K562 (cell line): ENCODE measurements around the gene RPLP2. TPM values are rescaled to one million over a fixed set of nuclear protein-coding genes. Genes with fewer than 3 reads are reported as not detected.
A peak's percentile ranks its signal among the peaks of the same experiment; 100 is the strongest.

Source experiments
- ATAC-seq: fragments of 200-7000 bp; cut with Tn5 transposase; 3 replicates; pipeline ENCODE4 v1.9.1; 2020; ENCODE audit warnings: moderate library complexity
- BruUV-seq: library from RNA; stranded (reverse); fragments of 400-500 nt; replicated peaks from 2 replicates; lab custom pipeline; 2021; lab: Mats Ljungman, UMichigan
- CTCF ChIA-PET: fragments of 300-600 bp; formaldehyde crosslinking; extraction: SDS; loops from one replicate; lab custom pipeline; 2021; ENCODE audit warnings: low intra/inter-chr PET ratio; lab: Yijun Ruan, JAX
- POLR2A ChIA-PET: fragments of 300-600, 350-650 bp; sonication (Branson Sonifier 250); formaldehyde crosslinking; extraction: SDS; loops from one replicate; lab custom pipeline; 2021; ENCODE audit warnings: antibody characterized with exemption, inconsistent platforms; lab: Yijun Ruan, JAX
- DNase-seq, 4 experiments: peaks; one replicate each; pipeline versions ENCODE4 v3.0.0 to v3.0.0-alpha.2; 2011 to 2018; ENCODE audit warnings: low spot score in 3 of 4, mixed read lengths in 3 of 4; ENCODE audit errors: extremely low read depth in 1 of 4
- FAIRE-seq: peaks from 2 replicates; lab custom pipeline; 2011; peaks lifted over from hg19 to GRCh38; lab: Jason Lieb, UNC
- H2AFZ ChIP-seq: 2 replicates; pipeline ENCODE4 v1.6.0; 2011; ENCODE audit warnings: low read depth, low read length, control low read depth, inconsistent platforms
- H3K27ac ChIP-seq: fragments of 200-600 bp; 3 replicates; pipeline ENCODE4 v1.8.0; 2011; ENCODE audit warnings: low read depth, mild to moderate bottlenecking, control low read depth, inconsistent platforms, low read length, moderate library complexity, mixed read lengths; ENCODE audit errors: extremely low read depth
- H3K27me3 ChIP-seq, 2 experiments: fragments of 300-600 bp in 1 of 2; 2 replicates in 1 of 2; 3 replicates in 1 of 2; pipeline versions ENCODE4 v1.6.0 to v1.8.0; 2011; ENCODE audit warnings: inconsistent platforms in 2 of 2, low read length in 2 of 2, mild to moderate bottlenecking in 1 of 2, mixed read lengths in 1 of 2, moderate library complexity in 1 of 2; ENCODE audit not compliant: control insufficient read depth in 2 of 2, insufficient read depth in 2 of 2
- H3K36me3 ChIP-seq: fragments of 300-600 bp; 3 replicates; pipeline ENCODE4 v1.8.0; 2011; ENCODE audit warnings: mild to moderate bottlenecking, low read length, inconsistent platforms; ENCODE audit not compliant: control insufficient read depth, insufficient read depth
- H3K4me1 ChIP-seq, 2 experiments: fragments of 200-600 bp in 1 of 2; replicated peaks in 1 of 2; 2 replicates in 1 of 2; 3 replicates in 1 of 2; pipeline versions ENCODE4 v1.5.1 to v1.8.0; 2011; ENCODE audit warnings: inconsistent platforms in 2 of 2, low read length in 2 of 2, mild to moderate bottlenecking in 1 of 2, mixed read lengths in 1 of 2, moderate library complexity in 1 of 2; ENCODE audit not compliant: control insufficient read depth in 2 of 2, insufficient read depth in 2 of 2
- H3K4me2 ChIP-seq: 2 replicates; pipeline ENCODE4 v1.6.1; 2011; ENCODE audit warnings: low read length, control low read depth, inconsistent platforms, mixed read lengths; ENCODE audit not compliant: insufficient read depth
- H3K4me3 ChIP-seq: fragments of 200-600 bp; sonication (generic), shearing (Covaris generic); 2 replicates; pipeline ENCODE4 v1.5.1; 2016; ENCODE audit warnings: control low read depth, inconsistent platforms
- H3K79me2 ChIP-seq: fragments of 200-600 bp; 3 replicates; pipeline ENCODE4 v1.8.0; 2011; ENCODE audit warnings: low read length, inconsistent platforms; ENCODE audit not compliant: control insufficient read depth, insufficient read depth
- H3K9ac ChIP-seq, 2 experiments: 2 replicates each; pipeline versions ENCODE4 v1.6.0 to v1.6.1; 2011; ENCODE audit warnings: low read depth in 2 of 2, low read length in 2 of 2, control low read depth in 1 of 2, inconsistent platforms in 1 of 2, mild to moderate bottlenecking in 1 of 2, mixed read lengths in 1 of 2; ENCODE audit not compliant: insufficient read depth in 1 of 2
- H3K9me1 ChIP-seq: one replicate; pipeline ENCODE4 v1.6.0; 2011; ENCODE audit warnings: inconsistent platforms, mild to moderate bottlenecking, low read length, moderate library complexity; ENCODE audit not compliant: control insufficient read depth, insufficient read depth
- H3K9me3 ChIP-seq: replicated peaks from 2 replicates; pipeline ENCODE4 v1.5.1; 2011; ENCODE audit warnings: low read depth, low read length, inconsistent platforms; ENCODE audit not compliant: control insufficient read depth, insufficient read depth
- H4K20me1 ChIP-seq: replicated peaks from 2 replicates; pipeline ENCODE4 v1.6.1; 2011; ENCODE audit warnings: low read length, inconsistent platforms, mixed read lengths; ENCODE audit not compliant: control insufficient read depth, insufficient read depth
- CBFA2T2 ChIP-seq: fragments of 450-650 bp; conservative IDR thresholded peaks from 2 replicates; pipeline ENCODE4 v1.6.1; 2017; ENCODE audit warnings: mild to moderate bottlenecking
- CXXC5 ChIP-seq: fragments of 250-450 bp; sonication (Bioruptor Pico); IDR thresholded peaks from 2 replicates; pipeline ENCODE4 v1.8.0; 2022; ENCODE audit warnings: inconsistent platforms, mild to moderate bottlenecking, moderate library complexity
- FOS ChIP-seq: IDR thresholded peaks from 3 replicates; pipeline ENCODE4 v1.6.1; 2011; ENCODE audit not compliant: insufficient read length; ENCODE audit errors: extremely low read depth
- HMGN3 ChIP-seq: IDR thresholded peaks from 2 replicates; pipeline ENCODE4 v1.6.1; 2011; ENCODE audit warnings: borderline replicate concordance, low read depth, mild to moderate bottlenecking, mixed read lengths, low read length; ENCODE audit not compliant: insufficient read length; ENCODE audit errors: extremely low read depth
- KLF1 ChIP-seq: fragments of 450-650 bp; IDR thresholded peaks from 2 replicates; pipeline ENCODE4 v1.6.1; 2016; ENCODE audit warnings: missing genetic modification characterization, missing compliant biosample characterization
- MAFG ChIP-seq: fragments of 450-650 bp; conservative IDR thresholded peaks from 2 replicates; pipeline ENCODE4 v1.6.1; 2016; ENCODE audit warnings: missing genetic modification characterization, missing compliant biosample characterization
- NFIC ChIP-seq: fragments of 450-650 bp; IDR thresholded peaks from 2 replicates; pipeline ENCODE4 v1.6.1; 2017; ENCODE audit warnings: mild to moderate bottlenecking, inconsistent platforms
- NONO ChIP-seq, 2 experiments: fragments of 200-400 bp in 1 of 2; fragments of 450-650 bp in 1 of 2; formaldehyde crosslinking in 1 of 2; IDR thresholded peaks; 2 replicates each; pipeline ENCODE4 v1.6.1; 2017; ENCODE audit warnings: low read depth in 2 of 2, mild to moderate bottlenecking in 2 of 2, moderate library complexity in 2 of 2, low read length in 1 of 2
- NRF1 ChIP-seq, 2 experiments: fragments of 450-650 bp; IDR thresholded peaks in 1 of 2; conservative IDR thresholded peaks in 1 of 2; 2 replicates each; pipeline ENCODE4 v1.6.1; 2014; ENCODE audit warnings: mild to moderate bottlenecking in 2 of 2
- POLR2G ChIP-seq: fragments of 200-400 bp; formaldehyde crosslinking; IDR thresholded peaks from 2 replicates; pipeline ENCODE4 v1.6.1; 2017; ENCODE audit warnings: low read depth, mild to moderate bottlenecking, antibody characterized with exemption, low read length, moderate library complexity
- PTBP1 ChIP-seq: fragments of 200-400 bp; formaldehyde crosslinking; IDR thresholded peaks from 2 replicates; pipeline ENCODE4 v1.6.1; 2017; ENCODE audit warnings: low read depth, low read length
- RBFOX2 ChIP-seq: fragments of 200-400 bp; formaldehyde crosslinking; IDR thresholded peaks from 2 replicates; pipeline ENCODE4 v1.6.1; 2017; ENCODE audit warnings: low read depth, mild to moderate bottlenecking, low read length, moderate library complexity
- RBM22 ChIP-seq: fragments of 200-400 bp; formaldehyde crosslinking; IDR thresholded peaks from 2 replicates; pipeline ENCODE4 v1.6.1; 2018; ENCODE audit warnings: low read length, low read depth; ENCODE audit not compliant: poor library complexity, severe bottlenecking
- SMAD2 ChIP-seq: fragments of 150-350 bp; IDR thresholded peaks from 2 replicates; pipeline ENCODE4 v1.6.1; 2014; ENCODE audit warnings: low read depth, mild to moderate bottlenecking, low read length
- ZBED1 ChIP-seq: IDR thresholded peaks from 2 replicates; pipeline ENCODE4 v1.6.1; 2014
- ZBTB7A ChIP-seq: IDR thresholded peaks from 2 replicates; pipeline ENCODE4 v1.6.1; 2011; ENCODE audit warnings: low read depth, mild to moderate bottlenecking, low read length, moderate library complexity, borderline replicate concordance; ENCODE audit not compliant: control insufficient read depth
- ZFX ChIP-seq: sonication (generic); formaldehyde crosslinking; IDR thresholded peaks from 2 replicates; pipeline ENCODE4 v1.8.0; 2022; ENCODE audit warnings: mild to moderate bottlenecking, missing genetic modification reagents, moderate library complexity
- ZNF507 ChIP-seq: conservative IDR thresholded peaks from 2 replicates; pipeline ENCODE4 v1.6.1; 2017; ENCODE audit warnings: missing genetic modification characterization, missing compliant biosample characterization
- WGBS: fragments of 100-300 bp; shearing (Covaris generic); methylation state at CpG from one replicate; pipeline ENCODE4 v1.1.6; 2016; ENCODE audit warnings: low coverage, mixed read lengths; ENCODE audit not compliant: insufficient coverage; ENCODE audit errors: missing lambda C conversion rate; 5-methylcytosine and 5-hydroxymethylcytosine counted together
- in situ Hi-C: fragments of 300-500 bp; cut with MboI; formaldehyde crosslinking; loops from 4 replicates; pipeline ENCODE4 v1.15.0; 2018; ENCODE audit warnings: inconsistent platforms, mixed read lengths
- intact Hi-C: fragments of 100-400 bp; cut with micrococcal nuclease; formaldehyde crosslinking; loops from 2 replicates; pipeline ENCODE4 v1.14.2; 2022
- polyA plus RNA-seq, 8 experiments: library from polyadenylated mRNA; depleted of rRNA in 4 of 8; stranded (reverse) in 5 of 8; unstranded in 3 of 8; fragments of >200 nt; fragmentation: Nextera tagmentation in 2 of 8; fragmentation: Illumina TruSeq in 1 of 8; extraction: Ambion mirVana in 2 of 8; extraction: Trizol in 1 of 8; gene quantifications; 2 replicates each; pipeline versions ENCODE4 v1.2.1 to v1.2.3, GENCODE V29; 2011 to 2014; ENCODE audit warnings: inconsistent platforms in 1 of 8, missing spikeins in 1 of 8
- total RNA-seq, 7 experiments: library from RNA; depleted of rRNA in 6 of 7; stranded (reverse); fragments of >200 nt in 6 of 7; fragmentation: Illumina TruSeq in 2 of 7; extraction: Trizol in 2 of 7; gene quantifications; 2 replicates each; pipeline versions ENCODE4 v1.2.1 to v1.2.3, GENCODE V29; 2011 to 2021; ENCODE audit warnings: low replicate concordance in 1 of 7
- TF ChIP-seq, protein P1 (sequence below), 2 experiments: fragments of 450-650 bp in 1 of 2; IDR thresholded peaks; 2 replicates each; pipeline ENCODE4 v1.6.1; 2011 to 2017; ENCODE audit warnings: low read depth in 2 of 2, antibody characterized with exemption in 1 of 2, borderline replicate concordance in 1 of 2, low read length in 1 of 2, mild to moderate bottlenecking in 1 of 2, mixed read lengths in 1 of 2; ENCODE audit not compliant: control insufficient read depth in 1 of 2

Gene RPLP2
- total and polyA plus RNA-seq, 9 of the 15 experiments (the other 6 are each of a cell fraction or from before 2014, with no cell fraction given), result 528 to 3,807 (median 1,633) TPM

DNA sequence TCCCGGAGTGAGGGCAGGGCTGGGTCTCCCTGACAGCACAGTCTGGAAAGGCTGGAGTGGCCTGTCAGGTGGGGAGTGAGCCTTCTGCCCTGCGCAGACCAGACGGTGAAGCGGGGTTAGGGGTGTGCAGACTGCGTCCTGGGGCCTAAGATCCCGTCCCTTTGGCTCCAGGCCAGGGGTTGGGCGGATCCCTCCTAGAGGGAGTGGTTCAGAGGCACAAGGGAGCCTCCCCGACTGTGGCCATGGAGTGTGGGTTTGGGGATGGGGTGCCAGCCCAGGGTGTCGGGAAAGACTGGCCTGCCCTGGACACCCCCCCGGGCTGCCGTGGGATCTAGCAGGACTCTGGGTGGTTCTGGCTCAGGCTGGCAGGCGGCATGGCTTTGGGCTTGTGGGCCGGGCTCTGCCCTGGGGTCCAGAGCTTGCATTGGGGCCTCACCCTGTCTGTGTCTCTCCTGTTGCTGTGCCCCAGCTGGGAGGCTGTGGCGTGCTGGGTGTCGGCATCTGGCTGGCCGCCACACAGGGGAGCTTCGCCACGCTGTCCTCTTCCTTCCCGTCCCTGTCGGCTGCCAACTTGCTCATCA lies 52.4 kb downstream of the RPLP2 start:
- Histone ChIP-seq H3K4me3 (no peak overlapping the region), H3K9me1 (peaks cover 5% of the 10 kb centered on the region), H3K9me3 (no peaks in the 10 kb centered on the region), H3K79me2 (no peaks in the 10 kb centered on the region), H2AFZ (no peak overlapping the region), H3K36me3 (peaks cover 5% of the 10 kb centered on the region; the same call in 1 of the 3 replicates), H3K4me1 (peaks cover 14 to 95% of the 10 kb centered on the region in 2 experiments), H3K4me2 (peak overlapping the region; percentile 27), H3K27ac (no peak overlapping the region), H4K20me1 (peaks cover 20% of the 10 kb centered on the region), H3K27me3 (no peaks in the 10 kb centered on the region), H3K9ac (peak overlapping the region in 1 of 2 experiments; percentile 33; a peak in 2 of 4 replicates)
- ATAC-seq (peak; percentile 87), DNase-seq (peak; percentile 84 to 88 (median 85)), FAIRE-seq (peak; percentile 90)
- ChIA-PET CTCF (no interaction called here), POLR2A (interaction anchor here (0.7 to 1.1 kb wide), 2 partner anchors 14 to 20 kb away, joined by 4 to 6 read pairs; partner anchors contain the start of genes POLR2L and TSPAN4)
- intact Hi-C loops, result no loop called here
- WGBS, result 28% methylated on average over 17 of the region's 20 CpGs
- no TSS peak for BruUV-seq
- in situ Hi-C loops, result no loop called here
- TF ChIP-seq ZBED1 (no peak), CXXC5 (CRISPR knock-in tag) (0 out of 2 replicates have a peak, but pooled peaks have one; percentile 38), MAFG (no peak), RBFOX2 (peak; percentile 32; the same call in 1 of the 2 replicates), POLR2G (peak; percentile 76), PTBP1 (0 out of 2 replicates have a peak, but pooled peaks have one; percentile 9), RBM22 (peak; percentile 68), ZNF507 (tag) (no peak), KLF1 (tag) (peak; percentile 93), SMAD2 (no peak), HMGN3 (peak; percentile 17), ZFX (CRISPR knock-in tag) (0 out of 2 replicates have a peak, but pooled peaks have one; percentile 11), FOS (no peak), NRF1 (conservative IDR thresholded peaks at IDR 0.05 in 1 of 2, IDR thresholded peaks at IDR 0.05 in 1 of 2) (peak; percentile 66 to 73), CBFA2T2 (no peak), ZBTB7A (0 out of 2 replicates have a peak, but pooled peaks have one; percentile 20), NONO (IDR thresholded peaks at IDR 0.05; ENCODE audit: low read depth in 2 of 2, low read length in 1 of 2) (peak in 1 of 2 experiments; percentile 16; a peak in 1 of 4 replicates), NFIC (peak; percentile 97)
- TF ChIP-seq, protein P1, sequence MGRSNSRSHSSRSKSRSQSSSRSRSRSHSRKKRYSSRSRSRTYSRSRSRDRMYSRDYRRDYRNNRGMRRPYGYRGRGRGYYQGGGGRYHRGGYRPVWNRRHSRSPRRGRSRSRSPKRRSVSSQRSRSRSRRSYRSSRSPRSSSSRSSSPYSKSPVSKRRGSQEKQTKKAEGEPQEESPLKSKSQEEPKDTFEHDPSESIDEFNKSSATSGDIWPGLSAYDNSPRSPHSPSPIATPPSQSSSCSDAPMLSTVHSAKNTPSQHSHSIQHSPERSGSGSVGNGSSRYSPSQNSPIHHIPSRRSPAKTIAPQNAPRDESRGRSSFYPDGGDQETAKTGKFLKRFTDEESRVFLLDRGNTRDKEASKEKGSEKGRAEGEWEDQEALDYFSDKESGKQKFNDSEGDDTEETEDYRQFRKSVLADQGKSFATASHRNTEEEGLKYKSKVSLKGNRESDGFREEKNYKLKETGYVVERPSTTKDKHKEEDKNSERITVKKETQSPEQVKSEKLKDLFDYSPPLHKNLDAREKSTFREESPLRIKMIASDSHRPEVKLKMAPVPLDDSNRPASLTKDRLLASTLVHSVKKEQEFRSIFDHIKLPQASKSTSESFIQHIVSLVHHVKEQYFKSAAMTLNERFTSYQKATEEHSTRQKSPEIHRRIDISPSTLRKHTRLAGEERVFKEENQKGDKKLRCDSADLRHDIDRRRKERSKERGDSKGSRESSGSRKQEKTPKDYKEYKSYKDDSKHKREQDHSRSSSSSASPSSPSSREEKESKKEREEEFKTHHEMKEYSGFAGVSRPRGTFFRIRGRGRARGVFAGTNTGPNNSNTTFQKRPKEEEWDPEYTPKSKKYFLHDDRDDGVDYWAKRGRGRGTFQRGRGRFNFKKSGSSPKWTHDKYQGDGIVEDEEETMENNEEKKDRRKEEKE (IDR thresholded peaks at IDR 0.05; ENCODE audit: borderline replicate concordance in 1 of 2, control insufficient read depth in 1 of 2, low read depth in 2 of 2, low read length in 1 of 2), result no peak
